Stimulated activated naive CD8-positive, alpha-beta T cell treated with anti-CD3 and anti-CD28 coated beads, Interleukin-15, Interleukin-2, amounts not matched to agents 100 ng/mL and 50 ng/mL, for 24 hours (primary cell): Measurements from ENCODE around the gene PLAU.
"Not testable (repeated sequence)": the region's sequence is repeated elsewhere in the genome, so short reads cannot be mapped to it uniquely, and the experiment has no call there.

Experiments used
- H3K27ac Mint-ChIP-seq: one replicate; pipeline ENCODE4 v1.8.0; 2021; ENCODE audit warnings: mild to moderate bottlenecking, mixed read lengths
- H3K27me3 Mint-ChIP-seq: one replicate; pipeline ENCODE4 v1.8.0; 2021; ENCODE audit warnings: mixed read lengths
- H3K36me3 Mint-ChIP-seq: one replicate; pipeline ENCODE4 v1.8.0; 2021; ENCODE audit warnings: low read depth, mixed read lengths
- H3K4me1 Mint-ChIP-seq: one replicate; pipeline ENCODE4 v1.8.0; 2021; ENCODE audit warnings: low read depth, mixed read lengths
- H3K4me3 Mint-ChIP-seq: one replicate; pipeline ENCODE4 v1.8.0; 2021; ENCODE audit warnings: mild to moderate bottlenecking, mixed read lengths
- H3K9me3 Mint-ChIP-seq: one replicate; pipeline ENCODE4 v1.8.0; 2021; ENCODE audit warnings: mixed read lengths

Gene PLAU

DNA sequence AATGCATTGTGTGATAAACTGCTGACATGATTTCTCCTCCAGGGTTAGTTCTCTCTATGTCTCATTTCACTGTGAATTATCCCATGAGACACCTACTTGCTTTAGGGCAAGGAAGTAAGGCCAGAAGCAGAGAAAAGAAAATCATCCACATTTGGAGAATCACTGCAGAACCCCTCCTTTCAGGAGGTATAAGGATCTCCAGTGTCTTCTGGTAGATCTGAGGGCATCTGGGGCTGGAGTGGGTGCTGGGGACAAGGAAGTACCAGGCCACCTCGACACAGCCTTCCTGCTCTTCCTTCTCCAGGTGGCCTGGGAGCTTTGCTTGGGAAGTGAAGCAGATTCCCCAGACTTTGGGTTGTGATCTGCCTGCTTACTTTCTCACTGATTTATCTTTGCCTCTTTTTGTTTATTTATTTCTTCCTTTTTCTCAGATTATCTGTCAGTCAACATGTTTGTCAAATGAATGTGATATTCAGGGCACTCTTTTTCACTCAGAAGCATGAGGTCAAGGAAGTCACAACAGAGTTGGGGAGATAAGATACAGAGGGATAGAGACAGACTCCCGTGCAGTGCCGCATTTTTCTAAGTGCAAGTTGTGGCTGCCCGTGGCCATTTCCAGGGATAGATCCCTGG lies 24.2 kb upstream of the PLAU start:
- Mint-ChIP-seq H3K27me3 (no peaks in the 10 kb centered on the region), H3K4me1 (peaks cover 9% of the 10 kb centered on the region), H3K27ac (no peak overlapping the region), H3K9me3 (no peaks in the 10 kb centered on the region), H3K36me3 (no peaks in the 10 kb centered on the region), H3K4me3 (no peak overlapping the region)

DNA sequence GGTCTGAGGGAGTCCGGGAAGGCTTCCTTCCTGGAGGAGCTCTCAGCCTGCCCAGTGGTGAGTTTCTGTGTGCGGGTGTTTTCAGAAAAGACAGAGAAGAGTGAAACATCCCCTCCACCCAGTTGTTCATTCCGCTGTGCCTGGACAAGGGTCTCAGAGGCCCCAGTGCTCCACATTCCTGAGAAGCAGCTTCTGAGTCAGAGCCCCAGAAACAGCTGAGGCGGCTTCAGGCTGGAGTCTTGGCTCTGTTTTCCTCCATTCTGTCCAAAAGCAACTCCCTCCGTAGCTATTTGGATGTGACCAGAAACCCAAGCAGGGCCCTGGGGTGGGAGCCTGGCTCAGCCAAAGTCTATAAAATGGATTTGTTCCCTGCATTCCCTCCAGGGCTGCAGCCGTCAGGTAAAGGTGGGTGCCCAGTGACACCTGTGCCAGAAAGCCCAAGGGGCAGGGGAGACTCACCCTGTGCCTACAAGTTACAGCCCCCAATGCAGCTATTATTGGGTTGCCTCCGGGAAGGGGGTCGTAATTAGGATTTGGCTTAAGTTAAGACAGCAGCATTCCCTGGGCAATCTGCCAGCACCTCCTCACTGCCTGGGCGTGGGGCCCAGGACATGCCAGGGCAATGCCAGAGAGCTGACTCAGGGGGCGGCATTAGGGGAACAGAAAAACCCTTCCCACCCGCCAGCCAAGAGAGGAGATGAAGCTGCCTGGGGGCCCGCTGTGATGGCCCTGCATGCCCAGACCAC lies 23.5 kb upstream of the PLAU start:
- Mint-ChIP-seq H3K4me1 (peaks cover 9% of the 10 kb centered on the region), H3K36me3 (no peaks in the 10 kb centered on the region), H3K27ac (no peak overlapping the region), H3K4me3 (no peak overlapping the region), H3K27me3 (no peaks in the 10 kb centered on the region), H3K9me3 (no peaks in the 10 kb centered on the region)

DNA sequence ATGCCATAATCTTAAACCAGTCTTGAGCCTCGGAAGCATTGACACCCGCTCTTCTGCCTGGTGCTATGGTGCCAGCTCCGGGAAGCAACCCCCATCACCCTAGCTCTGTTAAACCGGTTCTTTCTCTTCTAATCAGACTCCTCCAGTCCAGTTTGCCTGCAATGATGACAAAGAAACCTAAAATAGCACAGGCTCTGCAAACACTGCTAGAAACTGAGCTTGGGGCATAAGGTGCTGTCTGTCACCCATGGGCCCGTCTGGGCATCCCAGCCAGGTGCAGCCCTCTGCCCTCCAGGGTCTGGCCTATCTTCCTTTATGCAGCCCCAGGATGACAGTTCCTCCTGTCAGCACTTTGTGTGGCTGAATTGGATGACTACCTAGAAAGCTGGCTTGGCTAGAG lies 22.4 kb upstream of the PLAU start:
- peaks cover 9% of the 10 kb centered on the region for H3K4me1 Mint-ChIP-seq
- no peaks in the 10 kb centered on the region for H3K9me3 Mint-ChIP-seq
- H3K27ac Mint-ChIP-seq, result no peak overlapping the region
- no peaks in the 10 kb centered on the region for H3K27me3 Mint-ChIP-seq
- no peak overlapping the region for H3K4me3 Mint-ChIP-seq
- no peaks in the 10 kb centered on the region for H3K36me3 Mint-ChIP-seq

DNA sequence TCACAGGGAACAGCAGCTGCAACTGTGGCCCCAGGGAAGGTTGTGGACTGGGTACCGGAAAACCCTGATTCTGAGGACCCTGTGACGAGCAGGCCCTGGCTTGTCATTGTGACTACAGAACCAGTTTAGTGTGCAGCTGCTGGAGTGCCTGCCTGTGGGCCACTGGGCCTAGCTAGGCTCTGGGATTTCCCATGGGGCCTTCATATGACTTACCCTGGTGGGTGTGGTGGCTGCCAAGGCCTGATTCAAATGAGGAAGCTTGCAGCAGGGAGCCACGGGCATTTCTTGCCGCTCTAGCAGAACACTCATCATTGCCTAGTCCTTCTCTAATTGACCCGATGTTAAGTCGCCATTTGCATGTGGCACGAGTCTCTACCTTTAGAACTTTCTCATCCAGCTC lies 21.9 kb upstream of the PLAU start:
- no peaks in the 10 kb centered on the region for H3K9me3 Mint-ChIP-seq
- H3K36me3 Mint-ChIP-seq, result no peaks in the 10 kb centered on the region
- no peak overlapping the region for H3K27ac Mint-ChIP-seq
- H3K4me1 Mint-ChIP-seq, result peaks cover 11% of the 10 kb centered on the region
- no peak overlapping the region for H3K4me3 Mint-ChIP-seq
- H3K27me3 Mint-ChIP-seq, result no peaks in the 10 kb centered on the region

DNA sequence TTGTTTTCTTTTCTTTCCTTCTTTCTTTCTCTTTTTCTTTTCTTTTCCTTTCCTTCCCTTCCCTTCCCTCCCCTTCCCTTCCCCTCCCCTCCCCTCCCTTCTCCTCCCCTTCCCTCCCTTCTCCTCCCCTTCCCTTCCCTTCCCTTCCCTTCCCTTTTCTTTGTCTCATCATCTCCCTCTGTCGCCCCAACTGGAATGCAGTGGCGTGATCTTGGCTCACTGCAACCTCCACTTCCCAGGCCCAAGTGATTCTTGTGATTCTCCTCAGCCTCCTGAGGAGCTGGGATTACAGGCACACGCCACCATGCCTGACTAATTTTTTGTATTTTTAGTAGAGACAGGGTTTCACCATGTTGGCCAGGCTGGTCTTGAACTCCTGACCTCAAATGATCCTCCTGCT lies 21.5 kb upstream of the PLAU start:
- not testable (repeated sequence) for H3K9me3 Mint-ChIP-seq, H3K4me3 Mint-ChIP-seq, H3K27me3 Mint-ChIP-seq, H3K27ac Mint-ChIP-seq, H3K36me3 Mint-ChIP-seq
- H3K4me1 Mint-ChIP-seq, result peaks cover 15% of the 10 kb centered on the region

DNA sequence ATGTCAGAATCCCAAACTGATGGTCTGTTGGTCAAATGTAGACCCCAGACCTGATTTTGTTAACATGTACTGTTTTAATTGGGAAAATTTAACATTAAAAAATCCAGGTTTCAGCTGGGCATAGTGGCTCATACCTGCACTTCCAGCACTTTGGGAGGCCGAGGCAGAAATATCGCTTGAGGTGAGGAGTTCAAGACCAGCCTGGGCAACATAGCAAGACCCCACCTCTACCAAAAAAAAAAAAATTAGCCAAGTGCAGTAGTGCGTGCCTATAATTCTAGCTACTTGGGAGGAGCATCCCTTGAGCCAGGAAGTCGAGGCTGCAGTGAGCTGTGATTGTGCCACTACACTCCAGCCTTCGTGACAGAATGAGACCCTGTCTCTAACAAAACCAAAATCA lies 20.7 kb upstream of the PLAU start:
- no peak overlapping the region for H3K27ac Mint-ChIP-seq
- no peaks in the 10 kb centered on the region for H3K27me3 Mint-ChIP-seq
- no peaks in the 10 kb centered on the region for H3K9me3 Mint-ChIP-seq

DNA sequence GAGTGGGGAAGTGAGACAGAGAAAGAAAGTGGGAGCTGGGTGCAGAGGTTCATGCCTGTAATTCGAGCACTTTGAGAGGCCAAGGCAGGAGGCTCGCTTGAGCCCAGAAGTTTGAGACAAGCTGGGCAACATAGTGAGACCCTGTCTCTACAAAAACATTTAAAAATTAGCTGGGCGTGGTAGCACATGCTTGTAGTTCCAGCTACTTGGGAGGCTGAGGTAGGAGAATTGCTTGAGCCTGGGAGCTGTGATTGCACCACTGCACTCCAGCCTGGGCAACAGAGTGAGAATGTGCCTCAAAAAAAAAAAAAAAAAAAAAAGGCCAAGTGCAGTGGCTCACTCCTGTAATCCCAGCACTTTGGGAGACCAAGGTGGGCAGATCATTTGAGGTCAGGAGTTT lies 20.1 kb upstream of the PLAU start:
- not testable (repeated sequence) for H3K27ac Mint-ChIP-seq, H3K9me3 Mint-ChIP-seq, H3K36me3 Mint-ChIP-seq, H3K4me3 Mint-ChIP-seq, H3K27me3 Mint-ChIP-seq
- peaks cover 25% of the 10 kb centered on the region for H3K4me1 Mint-ChIP-seq

More for the DNA sequence above, 20.7 kb upstream of the PLAU start:
- Mint-ChIP-seq H3K4me1 (peaks cover 21% of the 10 kb centered on the region), H3K36me3 (no peaks in the 10 kb centered on the region), H3K4me3 (no peak overlapping the region)

DNA sequence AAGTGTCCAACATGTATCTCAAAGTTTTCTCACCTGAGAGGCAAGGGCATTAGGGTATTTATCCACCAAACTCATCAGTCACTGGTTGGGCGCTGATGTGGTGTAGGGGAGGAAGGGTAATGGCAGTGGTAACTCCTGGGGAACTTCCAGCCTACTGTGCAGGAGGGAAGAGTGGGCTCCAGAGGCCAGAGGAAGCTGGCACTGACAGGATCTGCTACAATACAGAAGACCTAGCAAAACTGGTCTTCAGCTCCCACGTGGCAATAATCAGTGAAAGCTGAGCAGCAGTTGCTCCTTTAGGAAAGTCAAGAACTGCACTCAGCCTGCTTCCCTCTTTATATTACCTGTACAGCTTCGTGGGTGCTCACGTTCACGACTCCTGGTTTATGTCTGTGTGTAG lies 19.4 kb upstream of the PLAU start:
- Mint-ChIP-seq H3K4me3 (no peak overlapping the region), H3K27ac (no peak overlapping the region), H3K9me3 (no peaks in the 10 kb centered on the region), H3K27me3 (no peaks in the 10 kb centered on the region), H3K4me1 (peaks cover 25% of the 10 kb centered on the region), H3K36me3 (no peaks in the 10 kb centered on the region)

DNA sequence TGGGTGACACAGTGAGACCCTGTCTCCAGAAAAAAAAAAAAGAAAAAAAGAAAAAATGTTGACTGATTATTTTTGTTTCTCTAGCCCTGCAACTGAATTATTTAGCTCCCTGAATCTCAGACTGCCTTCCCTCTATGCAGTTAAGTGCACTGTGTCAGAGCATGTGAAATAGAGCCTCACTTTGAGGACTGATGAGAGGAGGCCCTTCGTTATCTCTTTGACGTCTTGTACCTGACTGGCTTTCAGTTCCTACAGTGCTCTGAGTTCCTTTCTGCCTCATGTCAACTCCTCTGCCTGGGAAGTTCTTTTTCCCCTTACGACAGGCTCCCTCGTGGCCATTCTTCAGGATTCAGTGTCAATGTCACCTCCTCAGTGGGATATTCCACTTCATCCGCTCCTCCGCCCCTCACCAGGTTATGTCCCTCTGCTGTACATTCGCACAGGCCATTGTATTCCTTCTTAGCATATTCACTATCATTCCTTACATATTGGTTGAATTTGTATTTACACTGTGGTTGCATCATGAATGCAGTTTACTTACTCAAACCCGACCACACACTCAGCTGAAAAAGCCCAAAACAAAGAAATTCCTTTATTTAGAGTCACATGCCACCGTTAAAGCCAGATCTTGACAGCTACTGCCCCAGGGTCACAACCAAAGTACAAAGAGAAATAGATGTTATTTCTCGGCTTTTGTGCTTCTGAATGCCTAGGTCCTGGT lies 18.5 kb upstream of the PLAU start:
- Mint-ChIP-seq H3K27me3 (no peaks in the 10 kb centered on the region), H3K36me3 (no peaks in the 10 kb centered on the region), H3K4me1 (peaks cover 25% of the 10 kb centered on the region), H3K9me3 (no peaks in the 10 kb centered on the region), H3K4me3 (no peak overlapping the region), H3K27ac (no peak overlapping the region)

DNA sequence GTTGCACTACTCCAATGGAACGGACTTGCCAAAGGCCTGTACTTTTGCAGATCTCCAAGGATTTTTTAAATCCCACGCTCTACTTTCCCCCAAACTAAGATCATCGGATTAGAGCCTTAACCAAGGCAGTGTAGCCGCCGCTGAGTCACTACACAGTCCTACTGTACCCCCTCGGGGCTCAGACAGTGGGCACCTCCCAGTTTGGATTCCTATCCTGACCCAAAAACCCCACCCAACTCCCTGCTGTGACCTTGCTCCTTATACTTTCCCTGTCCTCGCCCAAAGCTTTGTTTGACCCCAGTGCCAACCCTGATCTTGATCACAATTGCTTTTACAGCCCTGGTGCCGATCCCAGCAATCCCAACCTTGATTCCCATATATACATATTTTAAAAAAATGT lies 17.5 kb upstream of the PLAU start:
- no peak overlapping the region for H3K4me3 Mint-ChIP-seq
- no peaks in the 10 kb centered on the region for H3K9me3 Mint-ChIP-seq
- H3K4me1 Mint-ChIP-seq, result peaks cover 25% of the 10 kb centered on the region
- no peaks in the 10 kb centered on the region for H3K27me3 Mint-ChIP-seq
- H3K27ac Mint-ChIP-seq, result no peak overlapping the region
- H3K36me3 Mint-ChIP-seq, result no peaks in the 10 kb centered on the region

DNA sequence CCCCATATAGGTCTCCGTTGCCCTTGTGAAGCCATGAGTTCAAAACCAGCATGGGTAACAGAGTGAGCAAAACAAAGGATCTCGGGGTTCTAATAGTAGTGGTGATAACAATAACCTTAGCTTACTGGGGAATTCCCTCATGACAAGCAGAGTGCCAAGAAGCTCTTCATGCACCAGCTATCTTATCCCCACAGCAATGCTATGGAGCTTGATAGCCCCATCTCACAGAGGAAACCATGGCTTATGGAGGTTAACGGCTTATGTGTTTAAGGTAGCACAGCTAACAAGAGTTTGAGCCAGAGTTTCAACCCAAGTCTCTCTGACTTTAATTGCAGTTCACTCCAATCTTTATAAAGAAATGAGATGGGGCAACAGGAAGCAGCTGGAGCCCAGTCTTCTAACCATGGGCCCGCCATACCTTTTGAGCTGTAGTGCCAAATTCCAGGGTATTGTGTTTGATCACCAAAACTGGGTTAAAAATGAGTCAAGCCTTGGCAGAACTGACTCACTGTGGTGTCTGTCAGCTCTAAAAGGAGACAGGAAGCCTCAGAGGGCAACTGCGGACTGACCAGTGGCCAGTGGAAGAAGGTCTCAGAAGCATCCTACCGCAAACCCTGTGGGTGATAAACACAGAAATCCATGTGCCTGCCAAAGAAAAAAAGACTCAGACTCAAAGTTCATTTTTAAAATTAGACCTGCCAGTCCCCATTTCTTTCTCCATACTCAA lies 16.5 kb upstream of the PLAU start:
- H3K27ac Mint-ChIP-seq, result no peak overlapping the region
- no peak overlapping the region for H3K4me3 Mint-ChIP-seq
- H3K27me3 Mint-ChIP-seq, result no peaks in the 10 kb centered on the region
- H3K4me1 Mint-ChIP-seq, result peaks cover 18% of the 10 kb centered on the region
- H3K9me3 Mint-ChIP-seq, result no peaks in the 10 kb centered on the region
- H3K36me3 Mint-ChIP-seq, result no peaks in the 10 kb centered on the region

DNA sequence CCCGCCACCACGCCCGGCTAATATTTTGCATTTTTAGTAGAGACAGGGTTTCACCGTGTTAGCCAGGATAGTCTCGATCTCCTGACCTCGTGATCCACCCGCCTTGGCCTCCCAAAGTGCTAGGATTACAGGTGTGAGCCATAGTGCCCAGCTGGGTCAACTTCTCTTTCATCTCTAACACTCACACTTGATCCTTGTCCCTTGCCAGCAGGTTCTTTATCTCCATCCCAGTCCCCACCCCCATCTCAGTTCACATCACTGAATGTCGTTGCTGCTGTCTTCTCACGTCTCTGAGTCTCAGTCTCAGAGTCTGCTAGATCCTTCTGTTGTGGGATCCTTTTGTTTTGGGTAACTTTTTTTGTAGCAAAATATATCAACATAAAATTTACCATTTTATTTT lies 15.6 kb upstream of the PLAU start:
- H3K4me1 Mint-ChIP-seq, result peaks cover 16% of the 10 kb centered on the region
- not testable (repeated sequence) for H3K9me3 Mint-ChIP-seq, H3K4me3 Mint-ChIP-seq, H3K27me3 Mint-ChIP-seq, H3K36me3 Mint-ChIP-seq, H3K27ac Mint-ChIP-seq

DNA sequence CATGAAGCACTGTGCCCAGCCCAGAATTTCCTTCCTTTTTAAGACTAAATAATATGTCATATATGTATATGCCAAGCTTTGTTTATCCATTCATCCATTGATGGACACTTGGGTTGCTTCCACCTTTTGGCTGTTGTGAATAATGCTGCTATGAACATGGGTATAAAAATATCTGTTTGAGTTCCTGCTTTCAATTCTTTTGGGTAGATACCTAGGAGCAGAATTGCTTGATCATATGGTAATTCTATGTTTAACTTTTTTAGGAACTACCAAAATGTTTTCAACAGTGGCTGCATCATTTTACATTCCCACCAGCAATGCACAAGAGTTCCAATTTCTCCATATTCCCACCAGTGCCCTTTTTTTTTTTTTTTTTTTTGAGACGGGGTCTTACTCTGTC lies 13.2 kb upstream of the PLAU start:
- H3K4me1 Mint-ChIP-seq, result peaks cover 16% of the 10 kb centered on the region

DNA sequence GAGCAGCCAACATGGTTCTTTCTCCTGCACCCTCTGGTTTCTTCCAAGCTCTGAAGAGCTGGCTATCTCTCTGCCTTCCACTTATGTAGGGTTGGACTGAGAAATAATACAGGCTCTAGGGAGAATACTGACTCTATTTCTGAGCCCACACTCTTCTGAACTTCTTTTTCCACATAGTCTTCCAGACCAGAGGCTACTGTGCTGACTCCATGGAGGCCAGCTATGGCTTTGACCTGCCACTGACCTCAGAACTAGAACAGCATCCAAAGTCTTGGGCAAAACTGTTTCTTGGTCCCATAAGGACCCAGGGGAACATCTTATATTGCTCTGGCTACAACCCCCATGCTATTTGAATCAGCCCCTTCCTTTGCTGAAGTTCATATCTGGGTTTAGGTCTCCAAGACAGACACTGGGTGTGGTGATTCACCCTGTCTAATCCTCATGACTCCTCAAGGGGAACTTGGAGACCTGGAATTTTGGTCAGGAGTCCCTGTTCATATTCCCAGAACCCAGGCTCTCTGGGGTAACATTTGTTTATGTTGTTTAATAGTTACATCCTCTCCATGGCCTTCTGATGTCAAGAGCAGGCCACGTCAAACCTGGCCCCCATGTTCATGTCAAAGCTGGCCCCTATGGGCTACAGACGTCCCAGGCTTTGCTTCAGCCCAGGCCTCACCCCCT lies 12.1 kb upstream of the PLAU start:
- H3K4me1 Mint-ChIP-seq, result peaks cover 15% of the 10 kb centered on the region
- no peaks in the 10 kb centered on the region for H3K36me3 Mint-ChIP-seq
- no peaks in the 10 kb centered on the region for H3K9me3 Mint-ChIP-seq
- H3K27ac Mint-ChIP-seq, result no peak overlapping the region
- H3K4me3 Mint-ChIP-seq, result no peak overlapping the region
- peaks cover 8% of the 10 kb centered on the region for H3K27me3 Mint-ChIP-seq

More for the DNA sequence above, 13.2 kb upstream of the PLAU start:
- no peaks in the 10 kb centered on the region for H3K36me3 Mint-ChIP-seq
- no peak overlapping the region for H3K27ac Mint-ChIP-seq
- no peaks in the 10 kb centered on the region for H3K9me3 Mint-ChIP-seq
- H3K27me3 Mint-ChIP-seq, result peaks cover 8% of the 10 kb centered on the region
- H3K4me3 Mint-ChIP-seq, result no peak overlapping the region
